HG03571 (cell line): ENCODE results near the gene RNU6-8.

Source experiments
- ATAC-seq: cut with Tn5 transposase; IDR thresholded peaks from one replicate; pipeline ENCODE4 v1.9.1; 2021; ENCODE audit not compliant: unreplicated experiment

The RNU6-8 gene

GRCh38 chr14:32205554-32205953 lies 2.5 kb upstream of the RNU6-8 start:
- ATAC-seq, result no peak

GRCh38 chr14:32203928-32204357 lies 874 bp upstream of the RNU6-8 start:
- ATAC-seq, result no peak

GRCh38 chr14:32202491-32202997 lies 525 bp downstream of the RNU6-8 start:
- ATAC-seq, result no peak

- ATAC-seq, result no peak
Observed at GRCh38 chr14:32201816-32202490, 1.1 kb downstream of the RNU6-8 start, which contains the start of gene RNU6-7. RNU6-7 (plus strand) TSS chr14:32202045.

- ATAC-seq, result peak; percentile 45
Observed at GRCh38 chr14:32201193-32201815, 1.8 kb downstream of the RNU6-8 start.

- ATAC-seq, result no peak
Observed at GRCh38 chr14:32200368-32201192, 2.5 kb downstream of the RNU6-8 start.

- ATAC-seq, result no peak
Observed at GRCh38 chr14:32197919-32198318, 5.2 kb downstream of the RNU6-8 start.

GRCh38 chr14:32195636-32196035 lies 7.4 kb downstream of the RNU6-8 start:
- no peak for ATAC-seq

- no peak for ATAC-seq
Observed at GRCh38 chr14:32193532-32193931, 9.5 kb downstream of the RNU6-8 start.

- no peak for ATAC-seq
Observed at GRCh38 chr14:32192712-32193373, 10.2 kb downstream of the RNU6-8 start.

- no peak for ATAC-seq
Observed at GRCh38 chr14:32190673-32191072, 12.4 kb downstream of the RNU6-8 start.

GRCh38 chr14:32189811-32190210 lies 13.3 kb downstream of the RNU6-8 start:
- ATAC-seq, result no peak

GRCh38 chr14:32186248-32186647 lies 16.8 kb downstream of the RNU6-8 start:
- no peak for ATAC-seq

GRCh38 chr14:32185097-32185496 lies 18.0 kb downstream of the RNU6-8 start:
- no peak for ATAC-seq

- ATAC-seq, result no peak
Observed at GRCh38 chr14:32183151-32184058, 19.7 kb downstream of the RNU6-8 start.

GRCh38 chr14:32171469-32171868 lies 31.6 kb downstream of the RNU6-8 start:
- ATAC-seq, result no peak

- no peak for ATAC-seq
Observed at GRCh38 chr14:32169191-32169590, 33.9 kb downstream of the RNU6-8 start.

- ATAC-seq, result no peak
Observed at GRCh38 chr14:32167907-32168306, 35.2 kb downstream of the RNU6-8 start.

- ATAC-seq, result no peak
Observed at GRCh38 chr14:32166924-32167323, 36.1 kb downstream of the RNU6-8 start.

- no peak for ATAC-seq
Observed at GRCh38 chr14:32166029-32166428, 37.0 kb downstream of the RNU6-8 start.
